ENCODE measurements around the gene ANOS1.

DNA sequence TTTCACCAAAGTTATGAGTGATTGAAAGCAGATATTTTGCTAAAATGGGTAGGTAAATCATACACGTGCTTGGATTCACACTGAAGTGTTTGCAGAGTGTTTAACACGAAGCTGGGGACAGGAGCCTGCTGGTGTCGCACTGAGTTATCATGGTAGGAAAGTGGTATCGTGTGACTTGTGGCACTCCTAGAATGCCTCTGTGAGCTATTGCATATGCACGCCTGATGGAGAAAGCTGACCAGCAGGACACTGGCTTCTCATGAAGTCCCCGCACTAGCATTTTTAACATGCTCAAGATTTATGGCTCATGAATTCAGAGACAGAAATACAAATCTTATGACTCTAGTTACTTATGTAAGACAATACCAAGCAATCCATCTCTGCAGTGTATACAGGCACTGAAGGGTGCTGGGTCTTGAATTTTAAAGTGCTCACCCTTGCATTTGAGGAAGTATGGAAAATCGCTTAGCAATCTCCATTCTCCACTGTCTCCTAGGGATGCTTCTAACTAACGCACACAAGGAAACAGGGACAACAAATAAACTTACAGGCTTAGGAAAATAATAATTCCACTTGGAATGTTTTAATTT lies 247.5 kb downstream of the ANOS1 start:
- no peak for TF ChIP-seq POLR2A (IDR thresholded peaks at IDR 0.05; ENCODE audit: control extremely low read depth in 1 of 2, low read depth in 2 of 2, low read length in 2 of 2)
- TF ChIP-seq, protein P1, sequence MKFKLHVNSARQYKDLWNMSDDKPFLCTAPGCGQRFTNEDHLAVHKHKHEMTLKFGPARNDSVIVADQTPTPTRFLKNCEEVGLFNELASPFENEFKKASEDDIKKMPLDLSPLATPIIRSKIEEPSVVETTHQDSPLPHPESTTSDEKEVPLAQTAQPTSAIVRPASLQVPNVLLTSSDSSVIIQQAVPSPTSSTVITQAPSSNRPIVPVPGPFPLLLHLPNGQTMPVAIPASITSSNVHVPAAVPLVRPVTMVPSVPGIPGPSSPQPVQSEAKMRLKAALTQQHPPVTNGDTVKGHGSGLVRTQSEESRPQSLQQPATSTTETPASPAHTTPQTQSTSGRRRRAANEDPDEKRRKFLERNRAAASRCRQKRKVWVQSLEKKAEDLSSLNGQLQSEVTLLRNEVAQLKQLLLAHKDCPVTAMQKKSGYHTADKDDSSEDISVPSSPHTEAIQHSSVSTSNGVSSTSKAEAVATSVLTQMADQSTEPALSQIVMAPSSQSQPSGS (IDR thresholded peaks at IDR 0.05; ENCODE audit: low read length) = no peak
- TF ChIP-seq TAF1 (IDR thresholded peaks at IDR 0.05; ENCODE audit: low read depth, low read length) = no peak
- TF ChIP-seq YY1 (IDR thresholded peaks at IDR 0.05; ENCODE audit: low read depth, low read length) = no peak
- no peak for TF ChIP-seq CTCF (IDR thresholded peaks at IDR 0.05; ENCODE audit: control extremely low read depth in 1 of 3, insufficient read depth in 1 of 3, low read depth in 1 of 3, low read length in 3 of 3)
- no peak for TF ChIP-seq NRF1 (IDR thresholded peaks at IDR 0.05; ENCODE audit: low read depth, low read length)
- TF ChIP-seq, protein P2, sequence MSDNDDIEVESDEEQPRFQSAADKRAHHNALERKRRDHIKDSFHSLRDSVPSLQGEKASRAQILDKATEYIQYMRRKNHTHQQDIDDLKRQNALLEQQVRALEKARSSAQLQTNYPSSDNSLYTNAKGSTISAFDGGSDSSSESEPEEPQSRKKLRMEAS (IDR thresholded peaks at IDR 0.05) = no peak
